Gastroesophageal sphincter (tissue), 4 donors: ENCODE results near the gene DBN1. TPM values are rescaled to one million over a fixed set of nuclear protein-coding genes. Genes with fewer than 3 reads are reported as not detected.

ENCODE experiments used
- ATAC-seq: fragments of 150-250 bp; one replicate; pipeline ENCODE4 v1.9.1; 2016; ENCODE audit warnings: mild to moderate bottlenecking, moderate library complexity
- H3K27ac ChIP-seq, 4 donors: fragments of 200-600 bp; sonication (generic) in 3 of 4; 1 replicate in 3 of 4; 2 replicates in 1 of 4; pipeline ENCODE4 v1.5.1; 2016 to 2019
- H3K27me3 ChIP-seq: fragments of 200-600 bp; sonication (generic); one replicate; pipeline ENCODE4 v1.5.1; 2019
- H3K36me3 ChIP-seq, 2 donors: fragments of 200-600 bp; sonication (generic); one replicate each; pipeline ENCODE4 v1.5.1; 2019; ENCODE audit warnings: control low read depth in 1 of 2
- H3K4me1 ChIP-seq, 3 donors: fragments of 200-600 bp; sonication (generic); 1 replicate in 2 of 3; 2 replicates in 1 of 3; pipeline ENCODE4 v1.5.1; 2016 to 2019; ENCODE audit warnings: control low read depth in 2 of 3
- H3K4me3 ChIP-seq, 2 donors: fragments of 200-600 bp; sonication (generic); one replicate each; pipeline ENCODE4 v1.5.1; 2019; ENCODE audit warnings: mild to moderate bottlenecking in 1 of 2, moderate library complexity in 1 of 2
- H3K9me3 ChIP-seq, 3 donors: fragments of 200-600 bp; sonication (generic); one replicate each; pipeline ENCODE4 v1.5.1; 2017 to 2019; ENCODE audit warnings: control low read depth in 2 of 3
- EP300 ChIP-seq: sonication (generic); formaldehyde crosslinking; IDR thresholded peaks from one replicate; pipeline ENCODE4 v1.6.1; 2017; ENCODE audit warnings: antibody characterized with exemption, mild to moderate bottlenecking
- POLR2A ChIP-seq, 2 donors: fragments of 450-650 bp; IDR thresholded peaks; one replicate each; pipeline ENCODE4 v1.6.1; 2017; ENCODE audit warnings: antibody characterized with exemption in 2 of 2, mild to moderate bottlenecking in 2 of 2, moderate library complexity in 1 of 2
- POLR2AphosphoS5 ChIP-seq: sonication (generic); formaldehyde crosslinking; IDR thresholded peaks from one replicate; pipeline ENCODE4 v1.6.1; 2017; ENCODE audit warnings: antibody characterized with exemption
- WGBS, 2 donors: methylation state at CpG; one replicate each; pipeline ENCODE4 v1.1.5; 2018; ENCODE audit warnings: low coverage in 1 of 2; 5-methylcytosine and 5-hydroxymethylcytosine counted together
- total RNA-seq, 4 donors: library from RNA; depleted of rRNA; stranded (reverse); fragments of >200 nt; gene quantifications; one replicate each; pipeline ENCODE4 v1.1.0, GENCODE V29; 2016
- TF ChIP-seq, protein P1 (sequence below), 4 experiments: fragments of 200-600 bp in 2 of 4; fragments of 450-650 bp in 2 of 4; sonication (generic) in 1 of 4; IDR thresholded peaks; one replicate each; pipeline ENCODE4 v1.5.1; 2017 to 2019; ENCODE audit warnings: antibody characterized with exemption in 4 of 4, mild to moderate bottlenecking in 2 of 4, moderate library complexity in 2 of 4

The DBN1 gene
- total RNA-seq, 4 donors from 2014 or later = 87.1 to 154 (median 124) TPM

GRCh38 chr5:177443144-177443983 lies 30.1 kb downstream of the DBN1 start:
- Histone ChIP-seq H3K27ac (no peak overlapping the region), H3K27me3 (peaks cover 25% of the 10 kb centered on the region), H3K36me3 (peaks cover 0 to 35% of the 10 kb centered on the region in 2 donors), H3K4me1 (peaks cover 0 to 26% (median 18%) of the 10 kb centered on the region in 3 donors), H3K4me3 (no peak overlapping the region), H3K9me3 (no peaks in the 10 kb centered on the region)
- 27% methylated on average over 3 of the region's 15 CpGs; no CpG with 5 or more reads in 1 of the 2 donors for WGBS, 2 donors
- no peak for ATAC-seq
- no peak for TF ChIP-seq POLR2AphosphoS5

DNA sequence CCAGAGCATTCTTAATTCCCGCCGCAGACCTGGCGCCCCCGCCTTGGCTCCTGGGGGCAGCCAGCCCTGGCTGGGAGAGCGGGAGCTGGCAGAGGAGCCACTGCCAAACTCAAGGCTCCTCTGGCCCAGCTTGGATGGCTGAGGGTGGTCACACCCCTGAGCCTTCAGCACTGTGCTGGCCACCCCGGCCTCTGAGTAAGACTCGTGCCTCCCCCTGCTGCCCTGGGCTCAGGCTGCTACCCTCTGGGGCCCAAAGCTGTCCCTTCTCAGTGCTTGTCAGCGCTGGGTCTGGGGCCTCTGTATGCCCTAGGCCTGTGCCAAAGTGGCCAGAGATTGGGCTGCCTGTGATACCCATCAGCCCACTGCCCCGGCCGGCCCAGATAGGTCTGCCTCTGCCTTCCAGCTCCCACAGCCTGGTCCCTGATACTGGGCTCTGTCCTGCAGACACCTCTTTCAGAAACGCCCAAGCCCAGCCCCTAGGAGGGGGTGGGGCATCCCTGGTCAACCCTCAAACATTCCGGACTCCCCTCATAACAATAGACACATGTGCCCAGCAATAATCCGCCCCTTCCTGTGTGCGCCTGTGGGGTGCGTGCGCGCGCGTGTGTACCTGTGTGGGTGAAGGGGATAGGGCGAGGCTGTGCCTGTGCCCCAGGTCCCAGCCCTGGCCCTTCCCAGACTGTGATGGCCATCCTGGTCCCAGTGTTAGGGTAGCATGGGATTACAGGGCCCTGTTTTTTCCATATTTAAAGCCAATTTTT lies 31.2 kb downstream of the DBN1 start:
- peaks cover 0 to 46% of the 10 kb centered on the region in 2 donors for H3K36me3 ChIP-seq

GRCh38 chr5:177440990-177441780 lies 32.2 kb downstream of the DBN1 start:
- H3K4me1 ChIP-seq = peaks cover 0 to 5% (median 4%) of the 10 kb centered on the region in 3 donors
- no peaks in the 10 kb centered on the region for H3K9me3 ChIP-seq
- no peak for TF ChIP-seq POLR2A (IDR thresholded peaks at IDR 0.05)
- TF ChIP-seq EP300 = no peak
- TF ChIP-seq, protein P1, sequence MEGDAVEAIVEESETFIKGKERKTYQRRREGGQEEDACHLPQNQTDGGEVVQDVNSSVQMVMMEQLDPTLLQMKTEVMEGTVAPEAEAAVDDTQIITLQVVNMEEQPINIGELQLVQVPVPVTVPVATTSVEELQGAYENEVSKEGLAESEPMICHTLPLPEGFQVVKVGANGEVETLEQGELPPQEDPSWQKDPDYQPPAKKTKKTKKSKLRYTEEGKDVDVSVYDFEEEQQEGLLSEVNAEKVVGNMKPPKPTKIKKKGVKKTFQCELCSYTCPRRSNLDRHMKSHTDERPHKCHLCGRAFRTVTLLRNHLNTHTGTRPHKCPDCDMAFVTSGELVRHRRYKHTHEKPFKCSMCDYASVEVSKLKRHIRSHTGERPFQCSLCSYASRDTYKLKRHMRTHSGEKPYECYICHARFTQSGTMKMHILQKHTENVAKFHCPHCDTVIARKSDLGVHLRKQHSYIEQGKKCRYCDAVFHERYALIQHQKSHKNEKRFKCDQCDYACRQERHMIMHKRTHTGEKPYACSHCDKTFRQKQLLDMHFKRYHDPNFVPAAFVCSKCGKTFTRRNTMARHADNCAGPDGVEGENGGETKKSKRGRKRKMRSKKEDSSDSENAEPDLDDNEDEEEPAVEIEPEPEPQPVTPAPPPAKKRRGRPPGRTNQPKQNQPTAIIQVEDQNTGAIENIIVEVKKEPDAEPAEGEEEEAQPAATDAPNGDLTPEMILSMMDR (IDR thresholded peaks at IDR 0.05) = no peak
- no peak for TF ChIP-seq POLR2AphosphoS5
- peaks cover 0 to 57% of the 10 kb centered on the region in 2 donors for H3K36me3 ChIP-seq
- H3K4me3 ChIP-seq = no peak overlapping the region
- peaks cover 3% of the 10 kb centered on the region for H3K27me3 ChIP-seq
- no peak overlapping the region for H3K27ac ChIP-seq
- WGBS, 2 donors = 20 to 100% methylated on average over 1 to 3 of the region's 26 CpGs
- ATAC-seq = no peak

More for the DNA sequence above, 31.2 kb downstream of the DBN1 start:
- Histone ChIP-seq H3K27me3 (peaks cover 14% of the 10 kb centered on the region), H3K9me3 (no peaks in the 10 kb centered on the region), H3K4me1 (peaks cover 0 to 16% (median 10%) of the 10 kb centered on the region in 3 donors), H3K27ac (no peak overlapping the region), H3K4me3 (no peak overlapping the region)
- ATAC-seq = no peak
- TF ChIP-seq EP300 (no peak), POLR2A (IDR thresholded peaks at IDR 0.05) (no peak), POLR2AphosphoS5 (no peak)
- TF ChIP-seq, protein P1 (IDR thresholded peaks at IDR 0.05) = no peak
- 87 to 100% methylated on average over 1 to 7 of the region's 20 CpGs for WGBS, 2 donors

DNA sequence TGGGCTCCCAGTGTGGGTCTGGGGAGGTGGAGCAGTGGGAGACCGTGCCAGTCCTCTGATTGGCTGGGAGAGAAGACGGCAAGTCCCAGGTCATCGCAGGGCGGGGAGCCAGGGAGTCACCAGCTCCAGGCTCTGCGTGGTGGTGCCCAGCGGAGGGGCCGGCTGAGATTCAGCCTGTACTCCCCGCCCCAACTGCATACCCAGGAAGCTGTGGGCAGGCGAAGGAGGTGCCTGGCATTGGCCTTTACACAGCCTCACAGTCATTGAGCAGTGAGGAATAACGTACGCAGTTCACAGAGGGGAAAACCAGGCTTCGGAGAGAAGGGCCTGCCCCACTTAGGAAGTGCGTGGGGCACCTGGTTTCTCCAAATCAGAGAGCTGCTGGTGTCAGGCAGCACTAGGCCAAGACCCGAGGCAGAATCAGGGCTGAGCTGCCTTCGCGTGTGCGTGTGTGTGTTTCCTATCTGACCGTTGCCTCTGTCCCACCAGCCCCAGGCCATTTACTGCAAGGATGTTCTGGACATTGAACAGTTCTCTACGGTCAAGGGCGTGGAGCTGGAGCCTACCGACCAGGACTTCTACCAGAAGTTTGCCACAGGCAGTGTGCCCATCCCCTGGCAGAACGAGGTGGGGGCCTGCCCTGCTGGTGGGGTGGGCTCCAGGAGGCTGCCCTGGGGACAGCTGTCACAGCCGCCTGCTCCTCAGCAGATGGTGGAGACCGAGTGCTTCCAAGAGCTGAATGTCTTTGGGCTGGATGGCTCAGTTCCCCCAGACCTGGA lies 33.0 kb downstream of the DBN1 start:
- ATAC-seq = no peak
- H3K4me1 ChIP-seq = no peaks in the 10 kb centered on the region
- no peak overlapping the region for H3K4me3 ChIP-seq
- H3K27me3 ChIP-seq = no peaks in the 10 kb centered on the region
- H3K36me3 ChIP-seq = peaks cover 0 to 65% of the 10 kb centered on the region in 2 donors
- no peaks in the 10 kb centered on the region for H3K9me3 ChIP-seq
- TF ChIP-seq, protein P1 (IDR thresholded peaks at IDR 0.05) = no peak
- TF ChIP-seq POLR2A (IDR thresholded peaks at IDR 0.05) (no peak), POLR2AphosphoS5 (no peak), EP300 (no peak)
- no peak overlapping the region for H3K27ac ChIP-seq
- WGBS, 2 donors = 88 to 93% methylated on average over 3 to 11 of the region's 24 CpGs
